GM18505 (cell line): ENCODE data around the gene SZRD1.
"Not testable (repeated sequence)": the region's sequence is repeated elsewhere in the genome, so short reads cannot be mapped to it uniquely, and the experiment has no call there.

ENCODE experiments used
- ATAC-seq: cut with Tn5 transposase; IDR thresholded peaks from one replicate; pipeline ENCODE4 v1.9.1; 2021; ENCODE audit not compliant: unreplicated experiment
- POLR2A ChIP-seq: IDR thresholded peaks from 4 replicates; pipeline ENCODE4 v1.6.1; 2011; ENCODE audit warnings: borderline replicate concordance; ENCODE audit not compliant: insufficient read depth, insufficient read length; ENCODE audit errors: extremely low read depth

Gene SZRD1

GRCh38 chr1:16366722-16367257, at the start of gene SZRD1:
Gene SZRD1 (plus strand): TSS chr1:16367242. CDS start chr1:16367258, 16 bp downstream.
- TF ChIP-seq POLR2A: no peak
- peak; percentile 71 for ATAC-seq

DNA sequence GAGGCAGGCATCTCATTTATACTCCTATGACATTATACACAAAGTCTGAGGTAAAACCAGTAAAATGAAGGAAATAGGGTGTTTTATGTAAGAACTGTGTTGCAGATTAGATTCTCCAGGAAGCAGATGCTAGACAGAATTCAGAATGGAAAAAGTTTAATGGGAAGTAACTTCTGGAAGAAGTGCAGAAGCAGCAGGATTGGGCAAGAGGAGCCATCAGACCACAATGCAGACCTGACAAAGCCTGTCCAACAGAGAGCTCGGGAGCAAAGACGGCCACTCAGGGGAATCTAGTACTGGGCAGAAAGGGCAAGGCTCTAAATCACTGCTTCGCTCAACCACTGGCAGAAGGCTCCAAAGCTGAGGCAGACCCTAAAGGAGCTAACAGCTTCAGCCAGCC, 48.5 kb upstream of the SZRD1 start:
- no peak for ATAC-seq
- no peak for TF ChIP-seq POLR2A

DNA sequence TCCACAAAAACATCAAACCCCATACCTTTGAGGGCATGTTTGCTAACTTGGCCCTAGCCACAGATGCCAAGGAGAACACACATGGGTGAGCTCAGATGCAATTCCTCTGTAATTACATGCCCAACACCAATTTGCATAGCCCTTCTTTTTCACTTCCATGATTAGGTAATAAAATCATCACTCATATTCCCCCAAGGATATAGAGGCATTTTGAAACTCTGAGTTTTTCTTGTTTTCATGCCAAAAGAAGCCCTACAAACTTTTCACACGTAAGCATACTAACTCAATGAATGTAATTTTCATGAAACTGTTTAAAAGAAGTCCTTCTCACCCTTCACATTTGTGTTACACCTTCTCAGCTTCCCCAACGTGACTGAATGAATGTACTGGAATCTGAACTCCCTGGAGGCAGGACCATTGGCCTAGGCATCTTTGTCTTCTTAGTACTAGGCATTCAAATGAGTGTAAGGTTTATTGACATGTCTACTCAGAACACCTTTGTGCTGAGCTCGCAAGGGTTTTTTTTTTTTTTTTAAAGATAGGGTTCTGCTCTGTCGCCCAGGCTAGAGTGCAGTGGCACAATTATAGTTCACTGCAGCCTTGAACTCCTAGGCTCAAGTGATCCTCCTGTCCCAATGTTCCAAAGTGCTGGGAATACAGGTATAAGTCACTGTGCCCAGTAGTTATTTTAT, 45.7 kb upstream of the SZRD1 start:
- no peak for ATAC-seq
- TF ChIP-seq POLR2A: no peak

DNA sequence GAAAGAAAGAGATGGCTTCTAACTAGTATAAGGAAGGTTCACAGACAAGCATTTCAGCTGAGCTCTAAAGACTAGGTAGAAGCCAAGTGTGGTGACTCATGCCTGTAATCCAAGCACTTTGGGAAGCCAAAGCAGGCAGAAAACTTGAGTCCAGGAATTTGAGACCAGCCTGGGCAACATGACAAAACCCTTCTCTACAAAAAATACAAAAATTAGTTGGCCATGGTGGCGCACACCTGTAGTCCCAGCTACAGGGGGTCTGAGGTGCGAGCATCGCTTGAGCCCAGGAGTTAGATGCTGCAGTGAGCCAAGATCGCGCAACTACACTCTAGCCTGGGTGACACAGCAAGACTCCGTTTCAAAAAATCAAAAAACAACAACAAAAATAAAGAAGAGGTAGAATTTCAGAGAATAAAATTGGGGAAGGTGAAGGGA, 42.6 kb upstream of the SZRD1 start:
- no peak for ATAC-seq
- no peak for TF ChIP-seq POLR2A

GRCh38 chr1:16326833-16327404, 40.1 kb upstream of the SZRD1 start:
- ATAC-seq: no peak
- TF ChIP-seq POLR2A: no peak

DNA sequence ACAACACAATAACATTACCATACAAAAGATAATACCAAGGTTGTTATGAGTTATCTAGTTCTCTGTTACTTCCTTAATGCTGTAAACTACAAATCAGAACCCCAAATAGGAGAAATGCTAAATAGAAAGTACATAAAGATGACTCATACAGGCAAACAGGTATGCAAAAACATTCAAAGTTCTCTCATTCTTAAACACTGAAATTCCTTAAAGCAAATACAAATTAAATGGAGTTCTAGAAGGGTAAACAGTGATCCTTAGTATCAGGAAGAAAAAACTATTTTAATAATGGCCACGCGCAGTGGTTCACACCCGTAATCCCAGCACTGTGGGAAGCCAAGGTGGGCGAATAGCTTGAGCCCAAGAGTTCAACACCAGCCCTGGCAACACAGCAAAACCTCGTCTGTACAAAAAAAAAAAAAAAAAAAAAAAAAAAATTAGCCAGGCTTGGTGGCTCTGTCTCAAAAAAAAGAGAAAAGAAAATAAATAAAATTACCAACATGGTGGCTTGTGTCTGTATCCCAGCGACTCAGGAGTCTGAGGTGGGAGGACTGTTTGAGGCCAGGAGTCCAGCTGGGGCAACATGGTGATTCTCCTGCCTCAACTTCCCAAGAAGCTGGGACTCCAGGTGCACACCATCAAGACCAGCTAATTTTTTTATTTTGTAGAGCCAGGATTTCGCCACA, 32.2 kb upstream of the SZRD1 start:
- no peak for ATAC-seq
- no peak for TF ChIP-seq POLR2A

- TF ChIP-seq POLR2A: no peak
- no peak for ATAC-seq
Observed at GRCh38 chr1:16338961-16339360, 28.1 kb upstream of the SZRD1 start.

DNA sequence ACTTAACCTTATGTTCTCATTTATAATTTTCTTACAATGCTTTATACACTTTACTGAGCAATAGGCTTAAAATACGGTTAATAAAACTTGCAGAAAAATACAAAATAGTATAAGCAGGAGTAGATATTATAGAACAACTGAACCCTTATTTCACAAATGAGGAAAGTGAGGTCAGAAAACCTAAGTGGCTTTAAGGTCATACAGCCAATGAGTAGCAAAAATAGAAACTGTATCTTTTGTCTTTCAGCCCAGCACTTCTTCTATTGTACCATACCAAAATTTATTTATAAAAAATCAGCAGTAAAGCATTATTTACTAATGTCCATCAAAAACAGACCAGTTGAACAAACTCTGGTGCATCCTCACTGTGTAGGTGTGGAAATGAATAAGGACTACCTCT, 26.4 kb upstream of the SZRD1 start:
- TF ChIP-seq POLR2A: no peak
- ATAC-seq: no peak

DNA sequence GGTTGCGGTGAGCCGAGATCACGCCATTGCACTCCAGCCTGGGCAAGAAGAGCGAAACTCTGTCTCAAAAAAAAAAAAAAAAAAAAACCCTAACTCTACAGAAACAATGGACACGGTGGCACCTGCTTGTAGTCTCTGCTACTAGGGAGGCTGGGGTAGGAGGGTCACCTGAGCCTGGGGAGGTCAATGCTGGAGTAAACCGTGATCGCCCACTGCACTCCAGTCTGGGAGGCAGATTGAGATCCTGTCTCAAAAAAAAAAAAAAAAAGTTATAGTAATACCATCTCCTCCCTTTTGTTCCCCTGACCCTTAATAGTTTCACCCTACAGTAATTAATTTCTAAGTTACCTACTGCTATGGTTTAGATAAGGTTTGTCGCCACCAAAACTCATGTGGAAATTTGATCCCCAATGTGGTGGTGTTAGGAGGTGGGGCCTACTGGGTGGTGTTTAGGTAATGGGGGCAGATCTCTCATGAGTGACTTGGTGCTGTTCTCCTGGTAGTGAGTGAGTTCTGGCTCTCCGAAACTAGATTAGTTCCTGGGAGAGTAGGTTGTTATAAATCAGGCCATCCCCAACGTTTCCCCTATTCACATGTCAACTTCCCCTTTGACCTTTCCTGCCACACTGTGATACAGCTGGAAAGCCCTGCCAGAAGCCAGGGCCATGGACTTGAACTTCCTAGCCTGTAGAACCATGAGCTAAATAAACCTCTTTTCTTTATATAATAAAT, 24.5 kb upstream of the SZRD1 start:
- no peak for TF ChIP-seq POLR2A
- no peak for ATAC-seq

GRCh38 chr1:16343276-16343675, 23.8 kb upstream of the SZRD1 start:
- ATAC-seq: not testable (repeated sequence)

DNA sequence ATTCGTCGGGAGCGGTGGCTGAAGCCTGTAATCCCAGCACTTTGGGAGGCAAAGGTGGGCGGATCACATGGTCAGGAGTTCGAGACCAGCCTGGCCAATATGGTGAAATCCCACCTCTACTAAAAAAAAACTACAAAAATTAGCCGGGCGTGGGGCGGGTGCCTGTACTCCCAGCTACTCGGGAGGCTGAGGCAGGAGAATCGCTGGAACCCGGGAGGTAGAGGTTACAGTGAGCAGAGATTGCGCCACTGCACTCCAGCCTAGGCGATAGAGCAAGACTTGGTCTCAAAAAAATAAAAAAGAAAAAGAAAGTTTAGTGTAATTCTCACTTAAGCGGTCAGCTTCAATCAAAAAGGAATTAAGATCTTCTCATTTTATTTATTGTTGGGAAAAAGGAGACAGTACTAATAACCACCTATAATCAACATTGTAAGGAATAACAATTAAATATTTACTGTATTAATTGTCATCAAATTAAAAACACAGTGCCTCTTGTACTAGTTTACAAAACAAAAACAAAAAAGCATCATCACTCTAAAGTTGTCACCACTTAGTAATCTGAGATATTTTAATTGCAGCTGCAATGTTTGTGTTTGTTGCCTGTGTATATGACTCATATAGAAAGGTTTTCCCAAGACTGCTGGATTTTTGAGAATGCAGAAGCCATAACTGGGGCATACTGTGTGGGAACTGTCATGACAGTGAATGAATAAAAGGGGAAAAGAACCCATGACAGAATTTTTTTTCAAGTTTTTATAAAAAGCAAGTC, 18.4 kb upstream of the SZRD1 start:
- ATAC-seq: no peak
- no peak for TF ChIP-seq POLR2A

GRCh38 chr1:16349847-16350406, 17.1 kb upstream of the SZRD1 start:
- no peak for ATAC-seq
- TF ChIP-seq POLR2A: no peak
